NB4 (cell line): ENCODE results near the gene COG8.
"Not testable (repeated sequence)": the region's sequence is repeated elsewhere in the genome, so short reads cannot be mapped to it uniquely, and the experiment has no call there.

Experiments used
- DNase-seq: peaks from one replicate; pipeline ENCODE4 v3.0.0; 2010; ENCODE audit warnings: low read depth
- H3K4me3 ChIP-seq: one replicate; pipeline ENCODE4 v1.5.1; 2011; ENCODE audit warnings: mild to moderate bottlenecking, low read depth, low read length, moderate library complexity
- MYC ChIP-seq: IDR thresholded peaks from 2 replicates; pipeline ENCODE4 v1.6.1; 2011; ENCODE audit warnings: low read depth, low read length
- POLR2A ChIP-seq: IDR thresholded peaks from 2 replicates; pipeline ENCODE4 v1.6.1; 2011; ENCODE audit warnings: mild to moderate bottlenecking; ENCODE audit not compliant: insufficient read length; ENCODE audit errors: extremely low read depth
- TF ChIP-seq, protein P1 (sequence below): IDR thresholded peaks from one replicate; pipeline ENCODE4 v1.5.1; 2012; ENCODE audit warnings: low read depth, low read length
- TF ChIP-seq, protein P2 (sequence below): IDR thresholded peaks from 2 replicates; pipeline ENCODE4 v1.6.1; 2011; ENCODE audit warnings: low read depth, low read length

Gene COG8

DNA sequence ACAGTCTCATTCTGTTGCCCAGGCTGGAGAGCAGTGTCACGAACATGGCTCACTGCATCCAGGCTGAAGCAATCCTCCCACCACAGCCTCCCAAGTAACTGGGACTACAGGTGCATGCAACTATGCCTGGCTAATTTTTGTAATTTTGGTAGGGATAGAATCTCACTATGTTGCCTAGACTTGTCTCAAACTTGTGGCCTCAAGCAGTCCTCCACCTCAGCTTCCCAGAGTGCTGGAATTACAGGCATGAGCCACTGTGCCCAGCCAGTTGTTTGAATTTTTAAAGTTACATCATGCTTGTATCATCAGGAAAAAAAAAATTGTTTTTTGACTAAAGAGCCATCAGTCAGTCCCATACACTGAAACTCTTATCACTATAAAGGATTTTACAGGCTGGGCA lies 45.3 kb downstream of the COG8 start:
- no peak overlapping the region for H3K4me3 ChIP-seq
- DNase-seq: no peak
- TF ChIP-seq, protein P1, sequence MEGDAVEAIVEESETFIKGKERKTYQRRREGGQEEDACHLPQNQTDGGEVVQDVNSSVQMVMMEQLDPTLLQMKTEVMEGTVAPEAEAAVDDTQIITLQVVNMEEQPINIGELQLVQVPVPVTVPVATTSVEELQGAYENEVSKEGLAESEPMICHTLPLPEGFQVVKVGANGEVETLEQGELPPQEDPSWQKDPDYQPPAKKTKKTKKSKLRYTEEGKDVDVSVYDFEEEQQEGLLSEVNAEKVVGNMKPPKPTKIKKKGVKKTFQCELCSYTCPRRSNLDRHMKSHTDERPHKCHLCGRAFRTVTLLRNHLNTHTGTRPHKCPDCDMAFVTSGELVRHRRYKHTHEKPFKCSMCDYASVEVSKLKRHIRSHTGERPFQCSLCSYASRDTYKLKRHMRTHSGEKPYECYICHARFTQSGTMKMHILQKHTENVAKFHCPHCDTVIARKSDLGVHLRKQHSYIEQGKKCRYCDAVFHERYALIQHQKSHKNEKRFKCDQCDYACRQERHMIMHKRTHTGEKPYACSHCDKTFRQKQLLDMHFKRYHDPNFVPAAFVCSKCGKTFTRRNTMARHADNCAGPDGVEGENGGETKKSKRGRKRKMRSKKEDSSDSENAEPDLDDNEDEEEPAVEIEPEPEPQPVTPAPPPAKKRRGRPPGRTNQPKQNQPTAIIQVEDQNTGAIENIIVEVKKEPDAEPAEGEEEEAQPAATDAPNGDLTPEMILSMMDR: no peak
- TF ChIP-seq POLR2A (no peak), MYC (no peak)
- TF ChIP-seq, protein P2, sequence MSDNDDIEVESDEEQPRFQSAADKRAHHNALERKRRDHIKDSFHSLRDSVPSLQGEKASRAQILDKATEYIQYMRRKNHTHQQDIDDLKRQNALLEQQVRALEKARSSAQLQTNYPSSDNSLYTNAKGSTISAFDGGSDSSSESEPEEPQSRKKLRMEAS: no peak

DNA sequence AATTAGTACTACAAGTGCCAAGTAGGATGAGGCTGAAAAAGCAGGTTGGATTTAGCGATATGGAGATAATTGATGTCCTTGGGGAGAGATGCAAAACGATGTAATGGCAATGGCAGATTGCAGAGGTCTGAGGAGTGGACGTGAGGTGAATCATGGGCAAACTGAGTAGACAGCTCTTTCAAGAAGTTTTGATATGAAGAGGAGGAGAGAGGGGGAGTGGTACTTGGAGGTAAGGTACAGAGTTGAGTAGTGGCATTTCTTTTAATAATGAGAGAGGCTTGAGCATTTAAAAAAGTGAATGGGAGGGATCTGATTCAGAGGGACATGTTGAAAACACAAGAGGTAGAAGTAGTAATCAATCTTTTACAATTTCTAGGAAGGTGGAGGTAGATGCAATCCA lies 46.0 kb downstream of the COG8 start:
- DNase-seq: no peak
- no peak for TF ChIP-seq MYC
- TF ChIP-seq, protein P1: no peak
- TF ChIP-seq, protein P2: no peak
- TF ChIP-seq POLR2A: no peak
- H3K4me3 ChIP-seq: no peak overlapping the region

DNA sequence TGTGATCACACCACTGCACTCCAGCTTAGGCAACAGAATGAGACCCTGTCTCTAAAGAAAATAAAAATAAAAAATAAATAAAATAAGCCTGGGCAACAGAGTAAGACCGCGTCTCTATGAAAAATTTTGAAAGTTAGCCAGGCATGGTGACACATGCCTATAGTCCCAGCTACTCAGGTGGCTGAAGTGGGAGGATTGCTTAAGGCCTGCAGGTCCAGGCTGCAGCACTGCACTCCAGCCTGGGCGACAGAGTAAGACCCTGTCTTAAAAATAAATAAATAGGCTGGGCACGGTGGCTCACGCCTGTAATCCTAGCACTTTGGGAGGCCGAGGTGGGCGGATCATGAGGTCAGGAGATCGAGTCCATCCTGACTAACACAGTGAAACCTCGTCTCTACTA lies 47.7 kb downstream of the COG8 start:
- DNase-seq, H3K4me3 ChIP-seq: not testable (repeated sequence)

DNA sequence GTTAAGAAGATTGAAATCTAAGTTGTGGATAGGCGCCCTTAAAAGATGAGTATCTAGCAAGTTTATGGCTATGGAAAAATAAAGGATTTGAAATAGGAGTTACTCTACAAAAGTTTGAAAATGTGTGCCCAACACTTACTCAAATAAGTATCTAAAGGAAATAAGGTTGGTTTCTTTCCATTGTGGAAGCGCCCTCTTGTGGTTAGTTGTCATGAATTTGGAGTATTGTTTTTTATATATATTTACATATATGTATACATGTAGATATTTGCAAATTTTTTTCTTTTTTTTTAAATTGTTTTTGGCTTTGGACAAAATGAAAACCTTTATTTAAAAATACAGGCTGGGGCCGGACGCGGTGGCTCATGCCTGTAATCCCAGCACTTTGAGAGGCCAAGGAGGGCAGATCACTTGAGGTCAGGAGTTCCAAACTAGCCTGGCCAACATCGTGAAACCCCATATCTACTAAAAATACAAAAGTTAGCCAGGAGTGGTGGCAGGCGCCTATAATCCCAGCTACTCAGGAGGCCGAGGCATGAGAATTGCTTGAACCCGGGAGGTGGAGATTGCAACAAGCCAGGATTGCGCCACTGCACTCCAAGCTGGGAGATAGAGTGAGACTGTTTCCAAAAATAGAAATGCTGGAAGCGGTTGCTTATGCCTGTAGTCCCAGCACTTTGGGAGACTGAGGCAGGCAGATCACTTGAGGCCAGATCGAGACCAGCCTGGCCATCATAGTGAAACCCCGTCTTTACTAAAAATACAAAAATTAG lies 52.2 kb downstream of the COG8 start:
- TF ChIP-seq, protein P2: no peak
- TF ChIP-seq, protein P1: peak; percentile 40
- DNase-seq: peak; percentile 75
- H3K4me3 ChIP-seq: no peak overlapping the region

DNA sequence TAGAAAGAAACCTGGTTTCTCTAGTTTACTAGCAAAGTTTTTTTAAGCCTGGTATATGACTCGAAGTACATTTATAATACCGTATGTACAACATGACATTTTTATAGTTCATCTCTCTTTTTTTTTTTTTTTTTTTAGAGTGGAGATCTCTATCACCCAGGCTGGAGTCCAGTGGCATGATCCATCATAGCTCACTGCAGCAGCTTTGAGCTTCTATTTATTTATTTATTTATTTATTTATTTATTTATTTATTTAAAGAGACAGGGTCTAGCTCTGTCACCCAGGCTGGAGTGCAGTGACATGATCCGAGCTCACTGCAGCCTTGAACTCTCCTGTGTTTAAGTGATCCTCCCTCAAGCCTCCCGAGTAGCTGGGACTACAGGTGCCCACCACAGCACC lies 54.1 kb downstream of the COG8 start:
- no peak for DNase-seq
- TF ChIP-seq MYC (no peak), POLR2A (no peak)
- TF ChIP-seq, protein P2: no peak
- TF ChIP-seq, protein P1: no peak
- no peak overlapping the region for H3K4me3 ChIP-seq

DNA sequence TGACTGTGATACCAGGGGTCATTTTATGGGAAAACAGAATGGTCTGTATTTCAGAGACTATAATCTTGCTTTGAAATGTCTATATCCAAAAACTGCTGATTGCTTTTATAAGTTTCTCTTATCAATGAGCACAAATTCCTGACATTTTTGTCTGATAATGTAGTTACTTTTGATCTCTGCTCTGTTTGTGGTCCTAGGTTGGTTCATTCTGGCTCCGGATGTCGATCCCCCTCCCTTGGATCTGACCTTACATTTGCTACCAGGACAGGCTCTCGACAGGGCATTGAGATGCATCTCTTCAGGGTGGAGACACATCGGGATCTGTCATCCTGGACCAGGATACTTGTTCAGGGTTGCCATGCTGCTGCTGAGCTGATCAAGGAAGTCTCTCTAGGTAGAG lies 55.5 kb downstream of the COG8 start:
- no peak for DNase-seq
- no peak overlapping the region for H3K4me3 ChIP-seq
- TF ChIP-seq MYC (no peak), POLR2A (no peak)
- TF ChIP-seq, protein P2: no peak
- TF ChIP-seq, protein P1: no peak
